SK-N-SH (cell line): Measurements from ENCODE around the gene NFATC3. TPM values are rescaled to one million over a fixed set of nuclear protein-coding genes. Genes with fewer than 3 reads are reported as not detected.

Experiments
- CTCF ChIA-PET: fragments of 300-600, 350-600 bp; formaldehyde crosslinking; extraction: SDS; loops from one replicate; lab custom pipeline; 2021; lab: Yijun Ruan, JAX
- POLR2A ChIA-PET: fragments of 350-600 bp; sonication (Branson Sonifier 250); formaldehyde crosslinking; extraction: SDS; loops from one replicate; lab custom pipeline; 2020; ENCODE audit warnings: antibody characterized with exemption, inconsistent platforms; lab: Yijun Ruan, JAX
- DNase-seq: peaks from one replicate; pipeline ENCODE4 v3.0.0; 2012
- H2AFZ ChIP-seq: fragments of 200-600 bp; sonication (generic); 2 replicates; pipeline ENCODE4 v1.8.1; 2016; ENCODE audit warnings: antibody characterized with exemption, mild to moderate bottlenecking, low read depth
- H3F3A ChIP-seq: fragments of 200-600 bp; sonication (generic); replicated peaks from 2 replicates; pipeline ENCODE3; 2016; ENCODE audit warnings: antibody characterized with exemption, mild to moderate bottlenecking; ENCODE audit not compliant: insufficient read depth
- H3K27ac ChIP-seq, 2 experiments: fragments of 200-500 bp in 1 of 2; fragments of 200-600 bp in 1 of 2; sonication (Bioruptor generic) in 1 of 2; sonication (generic), shearing (Covaris generic) in 1 of 2; 2 replicates each; pipeline versions ENCODE4 v1.5.1 to v1.6.1; 2014 to 2016; ENCODE audit warnings: low read depth in 2 of 2, inconsistent platforms in 1 of 2, low read length in 1 of 2, mild to moderate bottlenecking in 1 of 2, mixed read lengths in 1 of 2
- H3K27me3 ChIP-seq: fragments of 200-600 bp; sonication (generic), shearing (Covaris generic); 2 replicates; pipeline ENCODE4 v1.6.1; 2016; ENCODE audit warnings: mixed run types; ENCODE audit not compliant: insufficient read depth
- H3K36me3 ChIP-seq, 2 experiments: fragments of 200-500 bp in 1 of 2; fragments of 200-600 bp in 1 of 2; sonication (Bioruptor generic) in 1 of 2; sonication (generic) in 1 of 2; replicated peaks in 1 of 2; 2 replicates each; pipeline versions ENCODE3 to v1.5.1; 2014 to 2016; ENCODE audit warnings: low read length in 1 of 2, mild to moderate bottlenecking in 1 of 2; ENCODE audit not compliant: insufficient read depth in 2 of 2, control insufficient read depth in 1 of 2
- H3K4me1 ChIP-seq, 2 experiments: fragments of 200-500 bp in 1 of 2; fragments of 200-600 bp in 1 of 2; sonication (Bioruptor generic) in 1 of 2; sonication (generic), shearing (Covaris generic) in 1 of 2; 2 replicates each; pipeline versions ENCODE4 v1.5.1 to v1.6.1; 2014 to 2016; ENCODE audit warnings: low read depth in 1 of 2, low read length in 1 of 2, mixed run types in 1 of 2; ENCODE audit not compliant: insufficient read depth in 2 of 2, control insufficient read depth in 1 of 2
- H3K4me2 ChIP-seq: fragments of 200-600 bp; sonication (generic), shearing (Covaris generic); 2 replicates; pipeline ENCODE4 v1.6.1; 2017; ENCODE audit warnings: mixed run types
- H3K4me3 ChIP-seq, 2 experiments: fragments of 200-500 bp in 1 of 2; fragments of 200-600 bp in 1 of 2; sonication (Bioruptor generic) in 1 of 2; sonication (generic), shearing (Covaris generic) in 1 of 2; 2 replicates each; pipeline versions ENCODE4 v1.5.1 to v1.8.1; 2014 to 2016; ENCODE audit warnings: low read depth in 2 of 2, inconsistent platforms in 1 of 2, low read length in 1 of 2, mild to moderate bottlenecking in 1 of 2, mixed read lengths in 1 of 2, moderate library complexity in 1 of 2
- H3K79me2 ChIP-seq: fragments of 200-600 bp; sonication (generic); 2 replicates; pipeline ENCODE4 v1.8.1; 2017; ENCODE audit warnings: mild to moderate bottlenecking; ENCODE audit not compliant: insufficient read depth
- H3K9ac ChIP-seq: fragments of 200-600 bp; sonication (generic); 2 replicates; pipeline ENCODE4 v1.6.1; 2017; ENCODE audit warnings: mixed run types
- H3K9me2 ChIP-seq: fragments of 200-600 bp; sonication (generic); 2 replicates; pipeline ENCODE4 v1.6.1; 2017; ENCODE audit warnings: mixed run types
- H3K9me3 ChIP-seq: fragments of 200-600 bp; sonication (generic); 2 replicates; pipeline ENCODE4 v1.6.1; 2017; ENCODE audit warnings: mixed run types, mild to moderate bottlenecking, moderate library complexity
- H4K20me1 ChIP-seq: fragments of 200-600 bp; sonication (generic); 2 replicates; pipeline ENCODE4 v1.6.1; 2017; ENCODE audit warnings: mild to moderate bottlenecking, mixed run types; ENCODE audit not compliant: insufficient read depth
- EP300 ChIP-seq, 2 experiments: IDR thresholded peaks; 2 replicates each; pipeline versions ENCODE4 v1.4.0 to v1.6.1; 2012; ENCODE audit warnings: borderline replicate concordance in 1 of 2, low read depth in 1 of 2, low read length in 1 of 2
- EZH2phosphoT487 ChIP-seq: fragments of 200-600 bp; sonication (generic); IDR thresholded peaks from 2 replicates; pipeline ENCODE4 v1.6.1; 2017; ENCODE audit warnings: low read depth, mixed run types, mild to moderate bottlenecking, antibody characterized with exemption, moderate library complexity, borderline replicate concordance
- FOXJ3 ChIP-seq: sonication (generic); formaldehyde crosslinking; IDR thresholded peaks from 2 replicates; pipeline ENCODE4 v1.5.1; 2020; ENCODE audit warnings: mild to moderate bottlenecking, missing genetic modification reagents
- GABPA ChIP-seq: IDR thresholded peaks from 2 replicates; pipeline ENCODE4 v1.4.0; 2012; ENCODE audit warnings: low read depth, mild to moderate bottlenecking
- MAX ChIP-seq: IDR thresholded peaks from 2 replicates; pipeline ENCODE4 v1.4.0; 2012; ENCODE audit warnings: low read depth
- MXI1 ChIP-seq: IDR thresholded peaks from 2 replicates; pipeline ENCODE4 v1.6.1; 2012; ENCODE audit warnings: mild to moderate bottlenecking, low read depth, low read length, improper control_type of control experiment
- RAD21 ChIP-seq: IDR thresholded peaks from 2 replicates; pipeline ENCODE4 v1.6.1; 2012; ENCODE audit warnings: mild to moderate bottlenecking, low read length
- RFX5 ChIP-seq: IDR thresholded peaks from 2 replicates; pipeline ENCODE4 v1.6.1; 2012; ENCODE audit warnings: mild to moderate bottlenecking, improper control_type of control experiment, low read length
- RXRA ChIP-seq: IDR thresholded peaks from 2 replicates; pipeline ENCODE4 v1.4.0; 2012; ENCODE audit warnings: low read depth, mild to moderate bottlenecking, borderline replicate concordance
- TCF12 ChIP-seq: IDR thresholded peaks from 2 replicates; pipeline ENCODE4 v1.4.0; 2012
- USF1 ChIP-seq: IDR thresholded peaks from 2 replicates; pipeline ENCODE4 v1.4.0; 2012; ENCODE audit warnings: low read depth, borderline replicate concordance
- WGBS: methylation state at CpG from one replicate; pipeline ENCODE4 v1.1.6; 2017; ENCODE audit warnings: low lambda C conversion rate; 5-methylcytosine and 5-hydroxymethylcytosine counted together
- polyA plus RNA-seq, 3 experiments: library from polyadenylated mRNA; depleted of rRNA; stranded (reverse); fragments of >200 nt; gene quantifications; 2 replicates each; pipeline ENCODE4 v1.2.3, GENCODE V29; 2012

Gene NFATC3
- polyA plus RNA-seq, 1 of the 3 experiments (the other 2 are of a cell fraction) = 5.7 TPM

GRCh38 chr16:68136515-68136914 is 51.3 kb downstream of the NFATC3 start:
- TF ChIP-seq EP300 (IDR thresholded peaks at IDR 0.05; ENCODE audit: borderline replicate concordance in 1 of 2, low read depth in 1 of 2, low read length in 1 of 2) (no peak), MAX (no peak)
- DNase-seq = no peak
- Histone ChIP-seq H3K4me1 (peaks cover 0 to 3% of the 10 kb centered on the region in 2 experiments; a peak in 2 of 4 replicates), H3K4me2 (no peak overlapping the region), H4K20me1 (no peaks in the 10 kb centered on the region), H2AFZ (no peak overlapping the region), H3K9me3 (no peaks in the 10 kb centered on the region), H3K36me3 (peaks cover 0 to 2% of the 10 kb centered on the region in 2 experiments), H3K79me2 (peaks cover 20% of the 10 kb centered on the region), H3F3A (peaks cover 5% of the 10 kb centered on the region), H3K9me2 (no peaks in the 10 kb centered on the region), H3K27ac (no peak overlapping the region), H3K4me3 (no peak overlapping the region), H3K27me3 (no peaks in the 10 kb centered on the region), H3K9ac (no peak overlapping the region)
- POLR2A ChIA-PET = no interaction called here
- 100% methylated on average over 3 of the region's 3 CpGs for WGBS
- CTCF ChIA-PET = no interaction called here

- DNase-seq = no peak
- no peak overlapping the region for H3K4me2 ChIP-seq
- 28% methylated on average over 1 of the region's 1 CpG for WGBS
- H2AFZ ChIP-seq = no peak overlapping the region
- peaks cover 12% of the 10 kb centered on the region for H3F3A ChIP-seq
- peak overlapping the region; percentile 3; a peak in 2 of 4 replicates for H3K27ac ChIP-seq
- H3K36me3 ChIP-seq = no peaks in the 10 kb centered on the region
- H3K9me2 ChIP-seq = no peaks in the 10 kb centered on the region
- H3K9ac ChIP-seq = no peak overlapping the region
- H3K9me3 ChIP-seq = no peaks in the 10 kb centered on the region
- H3K4me1 ChIP-seq = peaks cover 4 to 6% of the 10 kb centered on the region in 2 experiments; a peak in 3 of 4 replicates
- no peaks in the 10 kb centered on the region for H3K27me3 ChIP-seq
- peaks cover 35% of the 10 kb centered on the region for H3K79me2 ChIP-seq
- ChIA-PET POLR2A (no interaction called here), CTCF (interaction anchor here (1.1 kb wide), 1 partner anchor 86 kb away, joined by 3 read pairs; no protein-coding TSS in a partner anchor)
- H4K20me1 ChIP-seq = no peaks in the 10 kb centered on the region
- no peak for TF ChIP-seq EZH2phosphoT487
- TF ChIP-seq TCF12 = 0 out of 2 replicates have a peak, but pooled peaks have one; percentile 26
- 0 out of 2 replicates have a peak, but pooled peaks have one; percentile 36 for TF ChIP-seq MXI1
- TF ChIP-seq RXRA = no peak
- no peak for TF ChIP-seq USF1
- no peak overlapping the region for H3K4me3 ChIP-seq
Measured at GRCh38 chr16:68144008-68144407, 58.8 kb downstream of the NFATC3 start.

- WGBS = 18% methylated on average over 2 of the region's 2 CpGs
- no peaks in the 10 kb centered on the region for H3K9me3 ChIP-seq
- H3K27ac ChIP-seq = peak overlapping the region in 1 of 2 experiments; percentile 46; a peak in 1 of 4 replicates
- peaks cover 6% of the 10 kb centered on the region for H3F3A ChIP-seq
- no peaks in the 10 kb centered on the region for H3K9me2 ChIP-seq
- no peaks in the 10 kb centered on the region for H3K36me3 ChIP-seq
- TF ChIP-seq GABPA (no peak), RAD21 (no peak), RFX5 (no peak), EZH2phosphoT487 (no peak), FOXJ3 (no peak), USF1 (no peak), EP300 (IDR thresholded peaks at IDR 0.05; ENCODE audit: borderline replicate concordance in 1 of 2, low read depth in 1 of 2, low read length in 1 of 2) (peak in 1 of 2 experiments; percentile 33; a peak in 1 of 4 replicates)
- peaks cover 27% of the 10 kb centered on the region for H3K79me2 ChIP-seq
- ChIA-PET CTCF (interaction anchor here (0.6 to 1.0 kb wide), 2 partner anchors 52 to 118 kb away, joined by 3 read pairs; partner anchors contain the start of gene SLC7A6), POLR2A (no interaction called here)
- no peak overlapping the region for H3K4me2 ChIP-seq
- no peak overlapping the region for H3K9ac ChIP-seq
- peak; percentile 50 for DNase-seq
- H2AFZ ChIP-seq = no peak overlapping the region
- H3K27me3 ChIP-seq = no peaks in the 10 kb centered on the region
- H3K4me1 ChIP-seq = peaks cover under 1 to 6% of the 10 kb centered on the region in 2 experiments; a peak in 3 of 4 replicates
- H3K4me3 ChIP-seq = no peak overlapping the region
- H4K20me1 ChIP-seq = no peaks in the 10 kb centered on the region
Measured at GRCh38 chr16:68146585-68146984, 61.4 kb downstream of the NFATC3 start.
